Fibroblast of gingiva (primary cell): ENCODE data around the gene CLBA1.

ENCODE experiments used
- DNase-seq: peaks from one replicate; pipeline ENCODE4 v3.0.0-alpha.2; 2011; ENCODE audit warnings: low read depth

The CLBA1 gene

DNA sequence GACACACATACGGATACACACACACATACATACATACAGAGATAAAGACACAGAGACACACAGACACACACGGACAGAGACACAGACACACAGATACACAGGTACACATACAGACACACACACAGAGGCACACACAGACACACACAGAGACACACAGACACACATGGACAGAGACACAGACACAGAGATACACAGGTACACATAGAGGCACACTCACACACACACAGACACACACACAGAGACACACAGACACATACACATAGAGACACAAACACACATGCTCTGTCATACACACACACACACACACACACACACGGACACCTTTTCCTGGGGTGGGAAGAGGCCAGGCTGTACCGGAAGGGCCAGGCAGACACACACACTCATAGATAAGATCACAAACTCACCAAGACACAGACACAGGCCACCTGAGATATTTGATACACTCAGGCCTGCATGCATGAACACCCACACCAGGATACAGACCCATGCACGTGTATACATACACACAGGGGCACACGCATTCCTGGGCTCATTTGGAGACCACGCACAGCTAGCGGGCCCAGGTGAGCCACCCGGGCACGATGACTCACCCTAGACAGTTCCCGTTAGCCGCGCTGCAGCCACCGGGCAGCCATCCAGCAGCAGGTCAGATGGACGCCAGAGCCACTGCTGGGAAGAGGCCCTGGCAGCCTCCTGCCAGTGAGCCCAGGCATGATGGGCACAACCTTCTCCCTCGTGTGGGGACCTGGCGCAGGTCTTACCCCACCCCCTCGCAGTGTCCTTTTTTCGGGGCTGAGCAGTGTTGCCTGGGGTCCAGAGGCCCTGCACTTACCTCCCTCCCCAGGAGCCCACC, 5.6 kb upstream of the CLBA1 start:
- DNase-seq = no peak

DNA sequence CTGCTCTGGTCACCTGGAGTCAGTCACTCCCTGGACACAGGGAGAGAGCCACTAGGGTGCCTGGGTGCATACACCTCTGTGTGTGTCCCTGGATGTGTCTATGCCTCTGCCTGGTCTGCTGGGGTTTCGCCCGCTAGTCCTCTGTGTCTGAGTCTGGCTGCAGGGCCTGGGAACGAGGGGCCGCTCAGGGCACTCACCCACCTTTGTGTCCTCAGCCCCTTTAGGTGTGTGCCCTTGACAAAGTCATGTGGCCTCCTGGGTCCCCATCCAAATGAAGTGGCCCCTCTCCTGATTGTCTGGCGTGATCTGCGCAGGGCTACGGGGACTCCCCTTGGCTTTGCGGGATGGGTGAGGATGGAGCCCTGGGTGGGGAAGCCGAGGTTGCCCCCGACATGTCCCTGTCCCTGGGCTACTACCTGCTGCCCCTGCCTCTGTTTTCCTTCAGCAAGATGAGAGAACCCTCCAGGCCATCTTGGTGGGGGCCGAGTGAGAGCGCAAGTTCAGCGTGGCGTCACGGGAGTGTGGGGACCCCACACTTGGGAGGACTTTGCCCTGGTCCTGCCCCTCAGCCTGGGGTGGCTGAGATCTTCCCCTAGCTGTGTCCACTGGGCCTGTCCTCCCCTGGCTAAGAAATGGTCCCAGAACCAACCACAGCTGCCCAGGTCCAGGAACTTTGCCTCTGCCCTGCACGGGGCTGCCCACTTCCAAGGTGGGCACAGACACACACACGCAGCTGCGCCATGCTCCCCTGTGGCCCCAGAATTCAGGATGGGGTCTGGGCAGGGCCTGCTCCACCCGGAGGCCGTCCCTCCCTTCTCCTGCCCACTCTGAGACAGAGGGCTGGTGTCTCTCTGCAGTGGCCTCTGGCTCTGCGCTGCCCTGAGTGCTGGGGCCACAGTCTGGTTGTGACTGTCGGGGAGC, 4.7 kb upstream of the CLBA1 start:
- DNase-seq = no peak

DNA sequence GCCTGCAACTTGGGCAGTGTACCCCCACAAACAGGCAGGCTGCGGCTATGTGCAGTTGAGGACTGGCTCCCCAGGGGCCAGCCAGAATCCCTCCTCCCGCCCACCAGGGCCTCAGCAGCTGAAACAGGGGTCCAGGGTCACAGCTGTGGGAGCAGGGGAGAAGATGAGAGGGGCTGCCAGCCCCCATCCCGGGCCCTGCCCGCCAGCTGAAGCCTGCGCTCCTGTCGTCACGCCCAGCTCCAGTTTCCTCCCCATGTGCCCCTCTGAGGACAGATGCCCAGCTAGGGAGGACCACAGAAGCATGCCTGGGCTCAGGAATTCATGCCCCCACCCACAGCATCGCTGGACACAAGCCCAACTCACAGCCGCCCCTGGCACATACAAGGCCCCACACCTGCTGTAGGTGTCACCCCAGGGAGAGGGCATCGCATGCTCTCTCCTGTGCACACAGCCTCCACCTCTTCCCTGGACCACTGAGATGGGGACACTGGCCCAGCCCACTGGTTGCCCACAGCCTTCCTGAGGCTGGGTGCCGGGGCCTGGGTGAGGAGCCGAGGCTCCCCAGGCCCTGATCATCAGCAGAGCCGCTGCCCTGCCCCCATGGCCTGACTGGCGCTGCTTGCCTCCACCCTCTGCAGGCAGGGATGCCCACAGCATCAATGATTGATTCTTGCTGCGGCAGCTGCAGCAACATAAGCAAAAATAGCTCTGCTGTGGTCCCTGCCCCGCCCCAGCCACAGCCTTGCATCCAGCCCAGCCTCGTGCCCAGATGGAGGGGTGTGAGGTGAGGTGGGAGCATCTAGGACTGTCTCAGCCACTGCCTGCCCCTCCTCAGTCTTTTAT, 3.7 kb upstream of the CLBA1 start:
- DNase-seq = no peak

DNA sequence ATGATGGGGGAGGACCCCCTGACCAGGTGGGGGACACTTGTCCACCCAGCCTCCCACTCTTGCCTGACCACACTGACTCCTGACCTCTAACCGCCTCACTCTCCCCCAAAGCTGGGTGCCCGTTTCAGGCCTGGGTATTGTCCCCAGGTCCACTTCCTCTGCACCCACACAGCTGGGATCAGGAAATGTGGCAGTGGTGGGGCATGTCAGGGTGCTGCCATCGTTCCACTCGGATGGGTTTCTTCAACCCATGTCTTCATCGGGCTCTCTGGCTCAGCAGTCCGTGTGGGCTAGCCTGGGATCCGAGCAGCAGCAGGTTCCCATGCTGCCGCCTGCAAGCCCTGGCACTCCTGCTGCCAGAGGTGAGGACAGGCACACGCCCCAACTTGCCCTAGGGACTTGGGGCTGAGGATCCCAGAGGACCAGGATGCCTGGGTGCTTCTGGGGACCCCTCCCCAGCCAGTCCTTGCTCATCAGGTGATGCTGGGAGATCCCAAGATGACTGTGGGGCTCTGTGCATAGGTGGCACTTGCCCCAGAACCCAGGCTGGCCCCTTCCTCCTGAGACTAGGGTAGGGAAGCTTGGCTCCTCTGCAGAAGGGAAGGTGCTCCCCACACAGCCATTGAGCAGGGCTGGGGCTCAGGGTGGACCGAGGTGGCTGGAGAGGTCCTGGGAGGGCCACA, 2.9 kb upstream of the CLBA1 start:
- DNase-seq = no peak

DNA sequence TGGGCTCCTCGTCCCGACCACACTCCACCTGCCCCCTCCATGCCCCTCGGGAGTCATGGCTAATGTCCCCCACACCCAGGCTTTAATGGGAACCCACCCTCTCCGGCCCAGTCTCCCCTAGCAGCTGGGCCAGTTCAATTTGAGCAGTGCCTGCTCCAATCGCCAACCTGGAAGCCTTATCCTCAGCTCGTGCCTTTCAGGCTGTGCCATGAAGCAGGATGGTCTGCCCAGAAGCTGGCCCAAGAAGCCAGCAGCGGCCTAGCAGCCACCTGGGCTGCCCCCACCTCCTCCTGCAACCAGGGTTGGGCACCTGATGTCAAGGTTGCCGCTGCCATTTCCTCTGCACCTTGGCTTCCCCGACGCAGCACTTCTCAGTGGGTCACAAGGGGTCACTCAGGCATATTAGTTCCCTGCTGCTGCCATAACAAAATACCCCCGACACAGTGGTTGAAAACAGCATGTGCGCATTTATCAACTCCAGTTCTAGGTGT, 2.3 kb upstream of the CLBA1 start:
- no peak for DNase-seq

DNA sequence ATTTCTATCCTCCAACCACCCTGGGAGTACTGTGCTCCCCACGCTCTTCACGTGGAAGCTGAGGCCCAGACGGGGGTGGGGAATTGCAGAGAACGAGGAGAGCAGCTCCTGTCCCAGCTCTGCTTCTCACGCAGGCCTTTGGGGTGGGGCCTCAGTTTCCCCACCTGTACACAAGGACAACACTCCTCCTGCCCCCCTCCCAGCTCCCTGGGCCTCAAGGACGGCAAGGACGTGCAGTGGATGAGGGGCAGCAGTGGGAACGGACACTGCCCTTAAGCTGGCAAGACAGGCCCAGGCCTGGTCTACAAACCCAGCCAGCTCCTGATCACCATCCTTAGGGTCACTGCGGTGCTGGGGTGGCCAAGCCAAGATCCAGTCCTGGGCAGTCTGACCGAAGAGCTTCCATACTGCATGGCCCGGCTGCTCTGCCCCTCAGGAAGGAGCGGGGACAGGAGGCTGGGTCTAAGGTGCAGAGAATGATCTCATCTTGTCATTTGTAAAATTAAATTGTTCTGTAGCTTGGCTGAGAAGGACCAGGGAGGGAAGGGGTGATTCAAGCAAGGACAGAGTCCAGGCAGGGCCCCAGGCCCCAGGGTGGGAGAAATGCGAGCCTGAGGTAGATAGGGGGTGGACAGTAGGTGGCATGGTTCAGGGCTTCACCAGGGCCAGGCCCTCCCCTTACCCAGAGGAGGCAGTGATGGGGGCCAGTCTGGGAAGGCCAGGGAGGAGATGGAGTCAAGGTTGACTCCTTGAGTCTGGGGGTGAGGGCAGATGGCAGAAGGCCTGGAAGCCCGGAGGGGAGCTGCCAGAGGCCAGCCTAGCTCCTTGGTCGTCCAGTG, 1.3 kb upstream of the CLBA1 start:
- DNase-seq = no peak

DNA sequence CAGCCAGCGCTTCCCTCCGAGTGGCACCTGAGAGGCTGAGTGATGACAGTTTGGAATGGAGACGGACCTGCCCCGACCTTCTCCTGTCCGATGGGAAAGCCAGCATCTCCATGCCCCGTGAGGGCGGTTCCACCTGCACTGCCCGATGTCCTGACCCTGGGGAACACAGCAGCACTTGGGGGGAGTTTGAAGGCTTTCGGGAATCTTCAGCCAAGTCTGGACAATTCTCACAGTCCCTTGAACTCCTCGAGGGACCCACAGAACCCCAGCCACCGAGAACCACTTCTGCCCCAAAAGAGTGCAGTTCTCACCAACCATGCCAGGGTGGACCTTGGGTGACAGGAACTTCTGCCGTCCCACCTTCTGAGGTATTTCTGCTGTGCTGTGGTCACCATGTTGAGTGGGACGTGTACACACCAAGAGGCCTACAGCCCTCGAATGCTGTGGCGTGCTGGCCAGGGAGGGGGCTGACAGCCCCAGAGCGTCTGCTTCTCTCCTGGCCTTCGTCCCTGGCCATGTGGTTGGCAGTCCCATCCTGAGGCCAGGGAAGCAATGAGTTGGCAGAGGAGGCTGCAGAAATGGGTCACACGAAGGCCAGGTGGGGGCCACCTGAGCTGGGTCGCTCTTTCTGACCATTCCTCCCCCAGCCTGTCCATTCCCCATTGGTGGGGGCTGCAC, 1.0 kb downstream of the CLBA1 start:
- no peak for DNase-seq

DNA sequence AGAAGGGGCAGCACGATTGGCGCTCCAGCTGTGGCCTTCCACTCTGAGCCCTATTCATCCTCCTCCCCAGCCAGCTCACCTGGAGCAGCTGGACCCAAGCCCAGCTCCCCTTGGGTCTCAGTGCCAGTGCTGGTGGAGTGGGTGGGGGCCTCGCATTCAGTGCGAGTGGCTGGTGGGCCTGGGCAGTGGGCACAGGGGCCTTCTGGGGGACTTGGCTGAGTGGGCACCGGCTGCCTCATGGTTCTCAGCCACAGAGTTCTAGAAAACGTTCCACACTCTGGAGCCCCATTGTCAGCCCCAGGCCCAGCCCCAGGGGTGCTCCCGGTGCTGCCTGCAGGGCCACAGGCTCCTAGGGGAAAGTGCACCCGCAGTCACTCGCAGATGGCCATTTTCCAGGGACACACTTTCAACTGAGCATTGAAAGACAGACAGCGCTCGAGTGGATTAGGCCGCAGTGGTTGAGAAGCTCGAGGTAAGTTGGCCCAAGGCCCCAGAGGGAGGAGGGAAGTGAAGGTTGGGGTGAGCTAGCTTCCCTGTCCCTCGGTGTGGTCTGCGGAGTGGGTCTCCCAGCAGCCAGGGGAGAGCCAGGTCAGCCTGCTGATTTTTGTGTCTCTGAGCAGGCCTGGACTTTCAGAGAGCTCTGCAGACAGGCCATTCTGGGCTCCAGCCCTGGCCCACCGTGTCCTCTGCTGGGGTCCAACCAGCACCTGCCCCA, 3.8 kb downstream of the CLBA1 start:
- DNase-seq = no peak

DNA sequence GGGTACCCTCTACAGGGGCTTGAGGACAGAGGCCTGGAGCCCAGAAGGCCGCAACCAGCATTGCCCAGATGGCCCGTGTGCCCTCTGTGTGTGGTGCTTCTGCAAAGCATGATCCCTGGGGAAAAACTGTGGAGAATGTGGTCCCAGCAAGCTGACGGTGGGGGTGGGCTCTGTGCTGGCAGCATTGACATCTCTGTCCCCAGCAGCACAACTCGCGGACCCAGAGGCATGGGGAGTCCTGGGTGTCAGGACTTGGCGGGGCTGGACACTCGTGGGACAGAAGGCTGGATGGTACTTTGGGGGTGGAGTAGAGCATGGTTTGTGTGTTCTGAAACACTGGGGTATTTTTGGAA, 4.3 kb downstream of the CLBA1 start:
- DNase-seq = no peak

DNA sequence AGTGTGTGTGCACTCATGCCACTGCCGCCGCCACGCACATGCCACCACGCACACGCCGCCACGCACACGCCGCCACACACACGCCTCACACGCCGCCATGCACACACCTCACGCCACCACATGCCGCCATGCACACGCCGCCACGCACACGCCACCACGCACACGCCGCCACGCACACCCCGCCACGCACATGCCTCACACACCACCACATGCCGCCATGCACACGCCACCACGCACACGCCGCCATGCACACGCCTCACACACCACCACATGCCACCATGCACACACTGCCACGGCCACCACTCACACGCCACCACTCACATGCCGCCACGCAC, 6.3 kb downstream of the CLBA1 start:
- no peak for DNase-seq

DNA sequence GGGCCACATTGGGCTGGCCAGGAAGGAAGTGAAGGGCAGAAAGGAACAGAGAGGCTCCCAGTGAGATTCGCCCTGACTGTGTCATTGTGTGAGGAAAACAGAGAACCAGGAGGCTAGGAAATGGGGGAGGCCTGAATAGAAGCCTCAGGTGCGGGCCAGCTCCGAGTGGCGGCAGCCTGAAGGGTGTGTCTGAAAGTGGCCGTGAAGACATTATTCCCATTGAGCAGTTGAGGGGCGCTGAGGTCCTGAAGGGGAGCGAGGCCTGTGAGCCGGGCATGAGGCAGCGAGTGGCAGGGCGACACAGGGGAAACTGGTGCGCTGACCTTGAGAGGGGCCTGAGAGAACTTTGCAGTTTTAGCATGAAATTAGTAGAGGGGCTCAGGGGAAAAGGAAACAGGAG, 6.9 kb downstream of the CLBA1 start:
- no peak for DNase-seq

DNA sequence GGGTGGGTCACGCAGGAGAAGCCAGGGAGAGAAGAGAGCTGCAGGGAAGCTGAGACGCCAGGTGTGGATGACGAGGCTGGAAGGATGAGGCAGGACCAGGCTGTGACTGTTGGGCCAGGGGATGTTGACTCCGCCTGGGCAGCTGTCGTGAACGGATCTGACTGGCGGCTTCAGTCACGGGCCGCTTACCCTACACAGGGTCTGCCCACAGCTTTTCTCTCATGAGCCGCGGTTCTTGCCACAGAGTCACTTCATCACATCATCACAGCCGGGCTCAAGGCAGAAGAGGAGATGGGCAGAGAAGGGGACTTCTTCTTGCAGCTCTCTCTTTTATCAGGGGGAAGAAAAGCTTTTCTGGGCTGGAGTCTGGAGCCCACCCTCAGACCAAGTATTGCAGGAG, 7.7 kb downstream of the CLBA1 start:
- DNase-seq = no peak

DNA sequence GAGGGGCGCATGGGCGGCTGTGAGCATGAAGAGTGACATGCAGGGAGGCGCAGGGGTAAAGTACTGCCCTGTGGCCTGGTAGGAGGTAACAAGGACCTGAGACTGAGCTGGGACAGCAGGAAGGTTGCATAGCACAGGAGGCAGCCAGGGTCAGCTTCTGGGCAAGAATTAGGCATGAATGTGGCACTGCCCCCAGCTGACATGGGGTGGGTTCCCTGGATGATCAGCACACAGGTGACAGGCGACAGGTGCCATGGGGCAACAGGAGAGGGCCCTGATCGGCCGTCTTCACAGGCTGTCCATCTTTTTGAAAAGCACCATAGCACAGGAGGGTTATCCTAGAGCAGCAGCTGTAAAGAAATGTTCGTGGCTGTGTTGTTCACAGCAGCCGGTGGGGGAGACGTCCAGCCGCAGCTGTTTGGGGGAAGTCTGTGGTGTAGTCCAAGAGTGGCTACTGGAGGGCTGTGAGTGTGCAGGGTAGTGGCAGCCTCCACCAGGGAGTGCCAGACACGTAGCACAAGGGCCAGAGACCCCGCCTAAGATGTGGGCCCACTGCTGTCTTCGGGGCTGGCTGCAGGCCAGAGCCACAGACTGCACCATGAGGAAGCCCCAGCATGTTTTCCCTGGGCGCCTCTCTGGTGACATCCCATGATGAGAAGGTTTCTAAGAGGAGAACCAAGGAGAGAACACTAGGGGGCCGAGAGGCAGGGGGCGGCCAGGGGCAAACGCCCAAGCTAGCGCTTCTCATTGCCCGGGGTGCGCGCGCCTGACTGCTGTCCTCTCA, 8.4 kb downstream of the CLBA1 start:
- DNase-seq = no peak

DNA sequence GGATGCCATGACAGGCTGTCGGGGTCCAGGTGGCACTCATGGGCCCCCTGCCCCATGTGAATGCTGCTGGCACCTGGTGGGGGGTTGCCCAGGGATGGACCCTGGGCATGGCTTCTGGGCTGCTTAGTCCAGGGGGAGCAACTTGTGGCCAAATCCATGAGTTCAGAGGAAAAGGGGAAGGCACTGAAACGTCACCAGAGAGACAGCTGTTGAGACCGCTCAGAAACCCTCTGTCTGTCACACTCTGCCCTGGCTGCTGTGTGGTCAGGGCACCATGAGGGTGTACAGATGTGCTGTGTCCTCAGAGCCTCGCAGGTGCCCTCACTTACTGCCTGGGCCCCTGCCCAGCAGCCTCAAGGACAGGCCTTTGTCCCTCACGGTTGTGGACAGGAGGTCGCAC, 9.4 kb downstream of the CLBA1 start:
- no peak for DNase-seq

DNA sequence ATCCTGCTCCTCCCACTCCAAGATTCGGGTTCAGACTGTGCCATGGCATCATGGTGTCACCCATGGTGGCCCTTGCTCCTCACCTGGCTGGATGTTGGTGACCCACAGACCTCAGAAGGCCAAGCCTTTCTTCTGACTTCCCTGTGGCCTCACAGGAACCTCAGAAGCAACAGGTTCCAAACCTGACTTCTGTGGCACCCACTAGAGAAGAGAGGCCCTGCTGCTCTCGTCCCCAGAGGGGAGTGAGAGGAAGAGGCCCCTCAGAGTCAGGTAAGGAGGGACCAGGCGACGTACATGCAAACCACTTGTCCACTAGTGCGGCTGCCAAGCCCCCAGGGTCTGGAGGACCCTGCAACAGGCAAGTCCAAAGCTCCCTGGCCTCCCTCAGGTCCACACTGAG, 10.4 kb downstream of the CLBA1 start:
- no peak for DNase-seq

DNA sequence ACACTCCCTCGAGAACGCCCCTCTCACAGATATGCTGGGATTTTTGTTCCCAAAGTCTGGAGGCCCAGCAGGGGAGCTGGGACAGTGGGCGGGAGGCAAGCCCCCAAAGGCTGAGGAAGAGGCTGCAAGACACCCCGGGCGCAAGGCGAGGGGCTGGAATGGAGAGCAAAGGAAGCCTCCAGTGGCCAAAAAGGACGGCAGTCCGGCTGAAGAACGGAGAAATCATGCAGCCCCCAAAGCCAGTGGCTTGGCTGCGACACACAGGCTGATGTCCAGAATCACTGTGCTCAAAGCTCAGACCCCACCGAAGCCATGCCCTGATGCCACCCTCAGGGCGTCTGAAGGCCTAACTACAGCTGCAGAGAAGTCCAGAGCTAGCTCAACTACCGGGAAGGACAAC, 10.9 kb downstream of the CLBA1 start:
- no peak for DNase-seq

DNA sequence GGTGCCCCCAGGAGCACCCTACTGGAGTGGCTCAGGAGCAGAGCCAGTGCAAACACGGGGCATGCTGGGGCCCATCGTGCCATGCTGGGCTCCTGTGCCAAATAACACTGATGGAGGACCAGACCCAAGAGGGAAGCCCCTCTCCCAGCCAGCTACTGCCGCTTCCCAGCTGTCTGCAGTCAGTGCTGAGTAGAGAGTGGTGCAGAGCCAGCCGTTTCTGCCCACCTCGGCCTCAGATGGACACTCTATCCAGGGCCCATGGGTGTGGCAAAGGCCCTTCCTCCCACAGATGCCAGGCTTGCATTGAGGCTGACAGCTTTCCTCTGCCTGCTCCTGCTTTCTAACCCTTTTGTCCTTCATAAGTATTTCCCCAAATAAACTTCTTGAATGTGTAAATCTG, 13.2 kb downstream of the CLBA1 start:
- DNase-seq = no peak

DNA sequence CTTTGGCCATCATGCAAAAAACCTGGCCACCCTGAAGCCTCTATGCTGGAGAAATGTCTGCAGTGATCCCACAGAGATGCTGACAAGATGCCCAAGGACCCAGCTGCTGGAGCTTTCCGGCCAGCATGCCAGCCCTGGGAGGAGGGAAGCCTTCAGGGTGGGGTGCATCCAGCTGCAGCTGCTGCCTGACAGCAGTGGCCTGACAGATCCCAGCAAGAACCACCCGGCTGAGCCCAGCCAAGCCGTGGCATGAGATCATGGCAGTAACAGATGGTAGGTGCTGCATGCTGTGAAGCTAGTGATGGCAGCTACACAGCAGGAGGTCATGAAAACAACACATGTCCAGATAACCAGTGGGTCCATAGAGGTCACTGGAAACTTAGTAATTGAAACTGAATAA, 13.8 kb downstream of the CLBA1 start:
- DNase-seq = no peak
